ENCODE data around the gene PLEKHB2.
"Not testable (repeated sequence)": the region's sequence is repeated elsewhere in the genome, so short reads cannot be mapped to it uniquely, and the experiment has no call there.

PLEKHB2 gene

DNA sequence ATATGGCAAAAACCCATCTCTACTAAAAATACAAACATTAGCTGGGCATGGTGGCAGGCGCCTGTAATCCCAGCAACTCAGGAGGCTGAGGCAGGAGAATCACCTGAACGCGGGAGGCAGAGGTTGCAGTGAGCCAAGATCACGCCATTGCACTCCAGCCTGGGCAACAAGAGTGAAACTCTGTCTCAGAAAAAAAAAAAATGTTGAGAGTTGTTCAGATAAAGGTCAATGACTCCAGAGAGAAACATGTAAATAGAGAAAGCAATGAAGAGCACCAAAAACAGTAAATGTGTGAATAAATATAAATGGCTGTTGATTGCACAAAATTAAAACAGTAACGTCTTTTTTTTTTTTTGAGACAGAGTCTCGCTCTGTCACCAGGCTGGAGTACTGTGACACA, 25.2 kb upstream of the PLEKHB2 start:
- H3K4me3 Mint-ChIP-seq; H3K9me3 Mint-ChIP-seq (ENCODE audit: low read depth); H3K36me3 Mint-ChIP-seq; H3K27me3 Mint-ChIP-seq: not testable (repeated sequence)
- H3K27ac Mint-ChIP-seq: peak overlapping the region; percentile 22
- H3K4me1 Mint-ChIP-seq (ENCODE audit: low read depth): peaks cover 50% of the 10 kb centered on the region

DNA sequence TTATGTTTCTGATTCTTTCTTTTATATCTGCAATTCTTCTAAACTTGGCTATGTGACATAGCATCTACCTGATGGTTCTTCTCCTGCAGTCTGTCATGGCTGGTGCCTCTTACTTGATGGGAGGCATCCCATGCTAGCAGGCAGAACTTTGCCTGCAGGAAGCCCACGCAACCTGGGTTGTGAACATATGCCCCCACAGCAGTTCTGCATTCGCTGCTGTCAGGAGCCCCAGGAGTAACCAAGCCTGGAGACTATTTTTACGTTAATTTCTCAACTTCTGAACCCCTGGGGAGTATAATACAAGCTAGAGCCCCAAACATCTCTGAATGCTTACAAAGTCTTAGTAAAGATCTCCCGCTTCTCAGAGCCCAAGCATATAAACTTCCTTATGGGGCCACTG, 23.9 kb upstream of the PLEKHB2 start:
- Mint-ChIP-seq H3K9me3 (ENCODE audit: low read depth) (no peaks in the 10 kb centered on the region), H3K4me3 (no peak overlapping the region), H3K27ac (no peak overlapping the region), H3K4me1 (ENCODE audit: low read depth) (peaks cover 55% of the 10 kb centered on the region), H3K27me3 (no peaks in the 10 kb centered on the region), H3K36me3 (peaks cover 3% of the 10 kb centered on the region)

DNA sequence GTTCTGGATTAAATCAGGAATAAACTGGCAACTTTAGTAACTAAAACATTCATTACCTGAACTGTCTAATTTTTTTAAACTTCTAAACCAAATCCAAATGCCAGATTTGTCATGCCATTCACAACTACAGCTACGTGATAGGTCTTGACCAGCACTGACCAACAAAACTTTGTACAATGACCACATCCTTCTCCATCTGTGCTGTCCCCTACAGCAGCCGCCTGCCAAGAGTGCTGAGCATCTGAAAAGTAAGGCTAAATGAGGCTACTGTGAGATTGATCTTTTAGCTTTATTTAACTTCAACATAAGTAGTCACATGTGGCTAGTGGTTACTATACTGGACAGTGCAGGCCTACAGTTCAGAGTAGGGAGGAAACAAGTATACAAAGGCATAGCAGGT, 19.5 kb upstream of the PLEKHB2 start:
- H3K4me1 Mint-ChIP-seq (ENCODE audit: low read depth): peaks cover 56% of the 10 kb centered on the region
- no peak overlapping the region for H3K27ac Mint-ChIP-seq
- peak overlapping the region; percentile 23 for H3K4me3 Mint-ChIP-seq
- H3K9me3 Mint-ChIP-seq (ENCODE audit: low read depth): no peaks in the 10 kb centered on the region
- peaks cover 3% of the 10 kb centered on the region for H3K36me3 Mint-ChIP-seq
- H3K27me3 Mint-ChIP-seq: no peaks in the 10 kb centered on the region

DNA sequence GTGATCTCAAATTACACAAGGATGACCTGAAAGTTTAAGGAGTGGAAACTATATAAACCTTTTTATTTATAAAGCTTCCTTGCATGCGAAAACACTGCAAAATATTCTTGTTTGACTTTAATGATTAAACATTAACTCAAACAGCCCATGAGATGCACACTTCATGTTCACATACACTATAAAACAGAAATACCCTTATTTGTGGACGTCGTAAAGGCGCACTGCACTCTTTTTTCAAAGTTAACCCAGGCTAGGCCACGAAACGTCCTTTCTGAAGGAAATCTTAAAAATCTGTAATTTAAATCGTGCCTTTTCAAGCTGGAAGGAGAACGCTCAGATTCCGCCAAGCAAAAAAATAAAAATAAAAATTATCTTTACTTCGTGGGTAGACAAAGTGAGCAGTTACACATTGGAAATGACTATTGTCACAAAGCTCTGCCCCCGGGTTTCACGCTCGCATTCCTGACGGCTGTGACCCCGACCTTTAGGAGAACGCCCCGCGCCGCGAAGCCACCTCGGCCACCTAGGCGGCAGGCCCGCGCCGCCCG, 12.6 kb upstream of the PLEKHB2 start:
- no peaks in the 10 kb centered on the region for H3K9me3 Mint-ChIP-seq (ENCODE audit: low read depth)
- H3K4me3 Mint-ChIP-seq: peak overlapping the region; percentile 89
- peaks cover 30% of the 10 kb centered on the region for H3K4me1 Mint-ChIP-seq (ENCODE audit: low read depth)
- H3K36me3 Mint-ChIP-seq: peaks cover 3% of the 10 kb centered on the region
- H3K27me3 Mint-ChIP-seq: no peaks in the 10 kb centered on the region
- peak overlapping the region; percentile 84 for H3K27ac Mint-ChIP-seq

DNA sequence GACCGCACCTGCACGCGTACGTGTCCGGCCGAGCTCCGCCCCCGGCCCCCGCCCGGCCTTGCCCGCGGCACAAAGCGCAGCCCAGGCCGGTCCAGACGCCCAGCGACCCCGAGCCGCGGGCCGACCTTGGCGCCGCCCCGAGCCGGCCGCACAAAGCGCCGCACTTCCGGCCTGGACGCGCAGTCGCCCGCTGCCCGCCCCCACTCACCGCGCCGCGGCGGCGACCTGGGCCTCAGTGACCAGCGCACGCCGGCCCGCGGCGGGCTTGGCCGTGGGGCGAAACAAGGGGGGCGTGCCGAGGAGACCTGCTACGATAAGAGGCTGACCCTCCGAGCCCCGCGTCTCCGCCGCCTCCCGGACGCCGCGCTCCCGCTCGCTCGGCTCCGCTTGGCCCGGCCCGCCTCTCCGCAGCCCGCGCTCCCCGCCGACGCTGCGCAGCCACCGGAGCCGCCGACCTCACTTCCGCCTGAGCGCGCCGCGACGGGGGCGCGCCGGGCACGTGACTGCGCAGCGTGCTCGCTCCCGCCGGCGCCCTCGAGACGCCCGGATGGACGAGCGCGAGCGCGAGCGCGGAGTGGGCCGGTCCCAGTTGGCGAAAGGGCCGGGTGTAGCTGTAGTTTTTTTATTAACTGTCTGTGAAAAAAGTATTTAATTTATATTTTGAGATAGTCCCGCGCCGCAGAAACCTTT, 12.0 kb upstream of the PLEKHB2 start, which contains the start of gene FAM168B:
TSS of gene FAM168B (minus strand) at position 455 of the 690 bp plus-strand sequence. CDS start 10,814 bp downstream, outside the sequence.
- Mint-ChIP-seq H3K27ac (peak within 1 kb of the TSS; percentile 92), H3K4me1 (ENCODE audit: low read depth) (peaks cover 26% of the 10 kb centered on the region), H3K9me3 (ENCODE audit: low read depth) (no peaks in the 10 kb centered on the region), H3K36me3 (peaks cover 3% of the 10 kb centered on the region), H3K4me3 (peak within 1 kb of the TSS; percentile 93), H3K27me3 (no peaks in the 10 kb centered on the region)

DNA sequence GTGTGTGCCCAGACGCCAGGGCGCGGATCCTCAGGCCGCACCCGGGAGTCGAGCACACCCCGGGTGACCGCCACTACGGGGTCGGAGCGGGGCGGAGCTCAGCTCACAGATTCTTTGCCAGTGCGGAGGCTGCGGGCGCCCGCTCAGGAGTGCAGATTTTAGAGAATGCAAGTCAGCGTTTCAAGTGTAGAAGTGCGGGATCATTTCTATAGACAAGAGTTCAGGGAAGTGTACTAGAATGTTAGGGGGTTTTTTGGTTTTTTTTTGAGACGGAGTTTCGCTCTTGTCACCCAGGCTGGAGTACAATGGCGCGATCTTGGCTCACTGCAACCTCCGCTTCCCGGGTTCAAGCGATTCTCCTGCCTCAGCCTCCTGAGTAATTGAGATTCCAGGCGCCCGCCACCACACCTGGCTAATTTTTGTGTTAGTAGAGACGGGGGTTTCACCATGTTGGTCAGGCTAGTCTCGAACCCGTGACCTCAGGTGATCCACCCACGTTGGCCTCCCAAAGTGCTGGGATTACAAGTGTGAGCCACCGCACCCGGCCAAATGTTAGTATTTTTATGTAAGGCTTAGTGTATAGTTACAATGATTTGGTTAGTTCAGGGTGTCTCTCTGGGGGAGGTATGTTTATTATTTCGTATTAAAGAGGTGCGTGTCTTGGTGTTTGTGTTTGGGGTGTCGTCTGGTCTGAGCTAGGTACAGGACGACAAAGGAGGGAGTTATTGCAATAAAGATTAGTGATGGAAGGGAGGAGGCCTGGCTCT, 11.3 kb upstream of the PLEKHB2 start:
- Mint-ChIP-seq H3K9me3 (ENCODE audit: low read depth) (no peaks in the 10 kb centered on the region), H3K27me3 (no peaks in the 10 kb centered on the region), H3K4me1 (ENCODE audit: low read depth) (peaks cover 24% of the 10 kb centered on the region), H3K36me3 (no peaks in the 10 kb centered on the region), H3K27ac (peak overlapping the region; percentile 92), H3K4me3 (peak overlapping the region; percentile 93)

DNA sequence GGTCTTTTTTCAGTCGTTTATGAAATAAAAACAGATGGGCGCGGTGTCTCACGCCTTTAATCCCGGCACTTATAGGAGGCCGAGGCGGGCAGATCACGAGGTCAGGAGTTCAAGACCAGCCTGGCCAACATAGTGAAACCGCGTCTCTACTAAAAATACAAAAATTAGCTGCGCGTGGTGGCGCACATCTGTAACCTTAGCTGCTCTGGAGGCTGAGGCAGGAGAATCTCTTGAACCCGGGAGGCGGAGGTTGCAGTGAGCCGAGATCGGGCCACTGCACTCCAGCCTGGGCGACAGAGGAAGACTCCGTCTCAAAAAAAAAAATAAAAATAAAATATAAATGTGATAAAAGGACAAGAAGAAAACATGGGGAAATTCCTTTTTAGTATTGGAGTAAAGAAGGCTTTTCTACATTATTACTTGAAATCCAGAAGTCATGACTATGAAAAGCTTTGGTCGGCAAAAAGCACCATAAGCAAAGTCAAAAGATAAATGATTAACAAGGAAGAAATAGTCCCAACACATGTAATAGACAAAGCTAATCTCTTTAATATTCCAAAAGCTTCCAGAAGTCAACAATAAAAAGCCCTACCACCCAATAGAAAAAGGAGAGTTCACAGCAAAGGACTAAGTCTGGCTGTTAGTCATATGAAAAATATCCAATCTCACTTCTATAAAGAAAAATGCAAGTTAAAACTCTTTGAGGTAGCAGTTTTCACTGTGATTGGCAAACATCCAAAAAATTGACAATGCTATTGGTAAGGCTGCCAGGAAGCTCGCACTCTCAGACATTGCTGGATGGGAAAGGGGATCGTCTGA, 10.5 kb upstream of the PLEKHB2 start:
- H3K4me1 Mint-ChIP-seq (ENCODE audit: low read depth): peaks cover 19% of the 10 kb centered on the region
- H3K27ac Mint-ChIP-seq: peak overlapping the region; percentile 92
- peak overlapping the region; percentile 93 for H3K4me3 Mint-ChIP-seq
- no peaks in the 10 kb centered on the region for H3K9me3 Mint-ChIP-seq (ENCODE audit: low read depth)
- no peaks in the 10 kb centered on the region for H3K27me3 Mint-ChIP-seq
- no peaks in the 10 kb centered on the region for H3K36me3 Mint-ChIP-seq

DNA sequence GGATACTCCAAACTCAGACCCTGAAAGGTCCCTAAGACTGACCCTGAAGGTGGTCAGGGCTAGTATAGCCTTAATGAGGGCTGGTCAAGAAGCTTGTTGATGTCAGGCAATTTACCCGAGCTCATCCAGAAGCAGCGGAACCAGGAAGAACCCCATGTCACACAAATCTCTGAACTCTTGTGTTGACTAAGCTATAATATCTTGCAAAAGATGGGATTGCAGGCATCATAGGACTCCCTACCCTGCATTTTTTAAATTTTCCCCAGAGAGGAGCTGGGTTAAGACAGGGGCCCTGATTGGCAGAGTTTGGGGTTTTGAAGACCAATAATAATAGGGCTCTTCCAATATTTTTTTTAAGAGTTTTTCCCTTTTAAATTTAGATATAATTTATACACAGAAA, 2.0 kb upstream of the PLEKHB2 start:
- H3K4me1 Mint-ChIP-seq (ENCODE audit: low read depth): peaks cover 39% of the 10 kb centered on the region
- H3K27me3 Mint-ChIP-seq: no peaks in the 10 kb centered on the region
- no peak overlapping the region for H3K4me3 Mint-ChIP-seq
- peak overlapping the region; percentile 50 for H3K27ac Mint-ChIP-seq
- H3K36me3 Mint-ChIP-seq: no peaks in the 10 kb centered on the region
- H3K9me3 Mint-ChIP-seq (ENCODE audit: low read depth): no peaks in the 10 kb centered on the region

DNA sequence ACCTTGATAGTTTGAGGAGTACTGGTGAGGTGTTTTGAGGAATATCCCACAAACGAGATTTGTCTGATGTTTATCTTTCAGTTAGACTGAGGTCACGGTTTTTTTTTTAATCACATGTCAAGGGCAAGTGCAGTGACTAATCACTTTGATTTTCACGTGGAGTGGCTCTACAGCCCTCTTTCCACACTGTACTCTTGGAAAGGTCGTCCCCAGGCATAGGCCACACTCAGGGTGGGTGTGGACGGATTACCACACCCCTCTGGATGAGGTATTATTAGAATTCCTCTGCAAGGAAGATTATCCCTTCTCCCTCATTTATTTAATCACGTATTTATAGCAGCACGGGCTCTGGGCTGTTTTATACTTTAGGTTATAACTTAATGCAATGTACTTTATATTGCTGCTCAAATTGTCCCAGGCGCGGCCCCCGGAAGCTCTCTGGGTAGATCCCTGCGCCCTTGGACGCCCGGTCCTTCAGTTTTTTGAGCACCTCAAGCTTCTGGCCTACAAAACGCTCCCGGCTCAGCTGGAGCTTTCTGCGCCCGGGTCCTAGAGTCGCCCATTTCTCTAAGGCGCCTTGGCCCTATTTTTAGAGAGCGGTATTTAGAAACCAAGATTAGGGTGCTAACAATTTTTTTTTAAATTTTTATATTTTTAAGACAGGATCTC, 515 bp upstream of the PLEKHB2 start:
- Mint-ChIP-seq H3K4me1 (ENCODE audit: low read depth) (peaks cover 50% of the 10 kb centered on the region), H3K36me3 (peaks cover 5% of the 10 kb centered on the region), H3K9me3 (ENCODE audit: low read depth) (no peaks in the 10 kb centered on the region), H3K27ac (peak overlapping the region; percentile 99), H3K4me3 (peak overlapping the region; percentile 97), H3K27me3 (no peaks in the 10 kb centered on the region)

DNA sequence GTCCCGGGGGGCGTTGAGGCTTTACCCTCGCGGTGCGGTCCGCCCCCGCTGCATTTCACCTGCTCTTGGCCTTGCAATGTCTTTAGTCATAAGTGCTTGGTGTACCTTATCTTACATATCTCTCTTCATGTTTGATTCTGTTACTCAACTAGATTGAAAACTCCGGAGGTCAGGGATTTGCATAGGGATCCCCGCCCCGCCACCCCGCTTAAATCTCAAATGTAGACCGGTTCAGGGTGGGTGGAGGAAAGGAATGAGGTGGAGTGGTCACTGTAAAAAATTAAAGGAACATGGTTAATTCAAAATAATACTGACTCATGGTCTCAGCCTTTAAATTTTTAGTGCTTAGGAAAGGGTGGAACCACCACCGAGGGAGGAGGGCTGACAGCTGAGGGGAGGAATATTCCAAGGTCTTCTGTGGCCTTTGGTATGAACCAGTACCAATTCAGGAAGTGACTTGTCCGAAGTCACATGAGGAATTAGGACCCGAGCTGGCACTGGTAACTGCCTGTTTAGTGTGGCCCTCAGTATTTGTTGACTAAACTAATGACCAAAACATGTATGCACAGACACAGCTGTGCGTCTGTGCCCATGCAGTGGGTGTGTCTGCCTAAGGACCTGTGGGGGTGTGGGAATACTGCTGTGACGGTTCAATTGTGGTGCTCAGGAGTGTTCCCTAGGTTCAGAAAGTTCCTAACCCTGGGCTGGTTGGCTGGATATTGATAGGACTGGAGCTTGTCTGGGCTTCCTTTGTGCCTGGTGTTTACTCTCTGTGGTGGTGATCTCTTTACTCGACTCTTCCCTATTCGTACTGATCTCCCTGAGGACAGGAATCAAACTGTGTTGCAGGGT, 1.0 kb downstream of the PLEKHB2 start:
- peak overlapping the region; percentile 97 for H3K4me3 Mint-ChIP-seq
- peak overlapping the region; percentile 99 for H3K27ac Mint-ChIP-seq
- H3K9me3 Mint-ChIP-seq (ENCODE audit: low read depth): no peaks in the 10 kb centered on the region
- H3K4me1 Mint-ChIP-seq (ENCODE audit: low read depth): peaks cover 64% of the 10 kb centered on the region
- peaks cover 8% of the 10 kb centered on the region for H3K36me3 Mint-ChIP-seq
- H3K27me3 Mint-ChIP-seq: no peaks in the 10 kb centered on the region

DNA sequence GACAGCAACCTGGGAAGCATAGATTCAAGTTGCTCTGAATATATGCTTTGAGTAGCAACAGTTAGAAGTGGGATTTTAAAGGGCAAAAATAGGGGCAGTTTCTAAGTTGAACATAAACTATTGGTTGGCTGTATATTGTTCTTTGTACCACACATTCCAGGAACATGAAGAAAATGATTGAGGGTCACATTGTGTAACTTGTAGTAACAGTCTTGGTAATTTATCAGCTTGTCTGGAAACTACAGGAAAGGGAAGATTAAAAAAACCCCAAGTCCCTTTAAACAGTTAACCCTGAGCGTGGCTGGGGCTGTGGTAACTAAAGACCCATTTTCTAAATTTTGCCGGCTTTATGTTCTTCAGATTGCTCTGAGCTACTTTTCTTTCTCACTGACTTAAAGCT, 7.4 kb downstream of the PLEKHB2 start:
- Mint-ChIP-seq H3K9me3 (ENCODE audit: low read depth) (peaks cover 4% of the 10 kb centered on the region), H3K27ac (peak overlapping the region; percentile 37), H3K4me3 (no peak overlapping the region), H3K36me3 (peaks cover 28% of the 10 kb centered on the region), H3K4me1 (ENCODE audit: low read depth) (peaks cover 76% of the 10 kb centered on the region), H3K27me3 (no peaks in the 10 kb centered on the region)

DNA sequence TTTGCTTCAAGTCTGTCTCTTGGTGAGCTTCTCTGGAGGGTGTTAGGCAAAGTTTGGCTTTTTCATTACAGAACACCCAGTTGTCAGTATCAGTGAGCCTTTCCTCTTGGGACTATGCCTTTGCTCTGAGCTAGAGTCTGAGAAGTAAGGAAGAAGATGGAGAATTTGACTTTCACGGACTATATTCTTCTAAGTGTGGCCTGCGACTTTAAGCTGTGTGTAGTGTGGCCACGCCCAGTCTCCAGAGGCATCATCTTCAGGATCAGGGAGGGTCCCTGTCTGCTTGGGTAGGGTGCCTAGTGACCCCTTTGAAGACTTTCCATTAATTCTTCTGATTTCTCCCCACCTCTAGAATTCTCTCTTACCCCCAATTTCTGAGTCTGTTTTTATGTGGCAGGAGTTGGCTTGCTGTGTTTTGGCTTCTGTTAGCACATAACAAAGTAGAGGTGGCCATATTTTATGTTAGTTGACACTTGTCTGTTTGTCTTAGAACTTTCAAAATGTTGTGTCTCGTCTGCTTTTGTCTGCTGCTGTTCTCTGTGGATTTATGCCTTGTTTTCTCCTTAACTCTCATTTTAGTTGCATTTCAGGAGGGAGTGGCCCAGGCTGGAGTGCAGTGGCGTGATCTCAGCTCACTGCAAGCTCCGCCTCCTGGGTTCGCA, 8.6 kb downstream of the PLEKHB2 start:
- no peaks in the 10 kb centered on the region for H3K27me3 Mint-ChIP-seq

DNA sequence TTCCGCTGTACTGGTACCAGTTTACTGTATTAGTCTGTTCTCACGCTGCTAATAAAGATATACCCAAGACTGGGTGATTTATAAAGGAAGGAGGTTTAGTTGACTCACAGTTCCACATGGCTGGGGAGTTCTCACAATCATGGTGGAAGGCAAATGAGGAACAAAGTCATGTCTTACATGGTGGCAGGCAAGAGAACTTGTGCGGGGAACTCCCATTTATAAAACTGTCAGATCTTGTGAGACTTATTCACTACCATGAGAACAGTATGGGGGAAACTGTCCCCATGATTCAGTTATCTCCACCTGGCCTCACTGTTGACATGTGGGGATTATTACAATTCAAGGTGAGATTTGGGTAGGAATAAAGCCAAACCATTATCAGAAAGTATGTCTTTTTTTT, 9.8 kb downstream of the PLEKHB2 start:
- H3K27ac Mint-ChIP-seq; H3K27me3 Mint-ChIP-seq; H3K9me3 Mint-ChIP-seq (ENCODE audit: low read depth): not testable (repeated sequence)
- Mint-ChIP-seq H3K4me1 (ENCODE audit: low read depth) (peaks cover 75% of the 10 kb centered on the region), H3K4me3 (peak overlapping the region; percentile 14), H3K36me3 (peaks cover 23% of the 10 kb centered on the region)

More for the DNA sequence above, 8.6 kb downstream of the PLEKHB2 start:
- H3K4me3 Mint-ChIP-seq: no peak overlapping the region
- peaks cover 77% of the 10 kb centered on the region for H3K4me1 Mint-ChIP-seq (ENCODE audit: low read depth)
- peaks cover 4% of the 10 kb centered on the region for H3K9me3 Mint-ChIP-seq (ENCODE audit: low read depth)
- no peak overlapping the region for H3K27ac Mint-ChIP-seq
- H3K36me3 Mint-ChIP-seq: peaks cover 28% of the 10 kb centered on the region

All from activated naive CD8-positive, alpha-beta T cell (primary cell).